Body of pancreas (tissue), 4 donors: ENCODE data around the gene RNASEH2B. TPM values are rescaled to one million over a fixed set of nuclear protein-coding genes. Genes with fewer than 3 reads are reported as not detected.

ENCODE experiments used
- ATAC-seq: fragments of 150-250 bp; one replicate; pipeline ENCODE4 v1.9.1; 2016
- DNase-seq, 4 donors: peaks; one replicate each; pipeline ENCODE4 v3.0.0-alpha.2; 2019
- H3K27ac ChIP-seq, 4 donors: fragments of 200-600 bp; sonication (generic); 1 replicate in 3 of 4; 2 replicates in 1 of 4; pipeline versions ENCODE4 v1.5.1 to v1.6.1; 2016 to 2019; ENCODE audit warnings: mild to moderate bottlenecking in 1 of 4, mixed read lengths in 1 of 4, moderate library complexity in 1 of 4
- H3K27me3 ChIP-seq, 2 donors: fragments of 200-600 bp; sonication (generic); one replicate each; pipeline ENCODE4 v1.6.0; 2016; ENCODE audit warnings: mild to moderate bottlenecking in 1 of 2
- H3K36me3 ChIP-seq, 2 donors: fragments of 200-600 bp; sonication (generic); replicated peaks in 1 of 2; 2 replicates each; pipeline ENCODE4 v1.5.1; 2016; ENCODE audit warnings: low read depth in 2 of 2; ENCODE audit not compliant: insufficient read depth in 1 of 2
- H3K4me1 ChIP-seq: fragments of 200-600 bp; sonication (generic); one replicate; pipeline ENCODE4 v1.6.0; 2016
- H3K4me3 ChIP-seq, 2 donors: fragments of 200-600 bp; sonication (generic); 1 replicate in 1 of 2; 2 replicates in 1 of 2; pipeline ENCODE4 v1.5.1; 2016 to 2019
- H3K9me3 ChIP-seq, 3 donors: fragments of 200-600 bp; sonication (generic); 1 replicate in 2 of 3; 2 replicates in 1 of 3; pipeline ENCODE4 v1.5.1; 2016
- CTCF ChIP-seq, 7 experiments: fragments of 450-650 bp in 4 of 7; fragments of 200-600 bp in 3 of 7; sonication (generic) in 3 of 7; IDR thresholded peaks; one replicate each; pipeline ENCODE4 v1.5.1; 2016 to 2019; ENCODE audit warnings: antibody characterized with exemption in 7 of 7
- POLR2A ChIP-seq, 3 donors: fragments of 450-650 bp; IDR thresholded peaks; one replicate each; pipeline ENCODE4 v1.6.1; 2016; ENCODE audit warnings: antibody characterized with exemption in 3 of 3, mild to moderate bottlenecking in 2 of 3
- WGBS, 2 donors: methylation state at CpG; one replicate each; pipeline ENCODE4 v1.1.5; 2017; 5-methylcytosine and 5-hydroxymethylcytosine counted together
- intact Hi-C: fragments of 100-400 bp; cut with DNase I; formaldehyde crosslinking; loops from one replicate; pipeline ENCODE4 v1.15.1; 2023
- total RNA-seq, 2 donors: library from RNA; depleted of rRNA; stranded (reverse); fragments of >200 nt; gene quantifications; one replicate each; pipeline ENCODE4 v1.1.0, GENCODE V29; 2016

RNASEH2B gene
- total RNA-seq, 2 donors from 2014 or later, result 17.1 to 34.2 TPM

DNA sequence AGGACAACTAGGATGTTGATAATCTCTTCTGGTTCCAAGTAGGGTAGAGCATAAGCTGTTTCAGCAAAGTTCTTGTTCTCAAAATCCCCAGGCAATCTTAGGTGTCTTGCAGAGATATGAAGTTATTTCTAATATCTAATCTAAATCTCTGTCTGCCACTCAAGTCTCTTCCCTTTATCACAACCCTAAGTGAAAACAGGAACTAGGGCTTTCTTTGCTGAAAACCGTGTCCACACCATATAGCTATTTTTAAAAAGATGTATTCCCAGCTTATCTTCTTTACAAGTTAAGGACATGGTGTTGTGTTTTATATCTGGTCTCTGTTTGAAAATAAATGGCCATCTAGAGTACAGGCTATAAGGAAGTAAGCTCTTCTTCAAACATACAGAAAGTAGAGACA is 11.3 kb upstream of the RNASEH2B start:
- H3K9me3 ChIP-seq, result no peaks in the 10 kb centered on the region
- DNase-seq, result no peak
- no peak overlapping the region for H3K27ac ChIP-seq
- no peaks in the 10 kb centered on the region for H3K4me1 ChIP-seq
- 46 to 58% methylated on average over 1 of the region's 1 CpG for WGBS, 2 donors
- no peak for ATAC-seq
- H3K27me3 ChIP-seq, result no peaks in the 10 kb centered on the region
- no peak overlapping the region for H3K4me3 ChIP-seq
- TF ChIP-seq POLR2A (IDR thresholded peaks at IDR 0.05) (no peak), CTCF (IDR thresholded peaks at IDR 0.05) (no peak)
- intact Hi-C loops, result no loop called here
- H3K36me3 ChIP-seq, result no peaks in the 10 kb centered on the region

DNA sequence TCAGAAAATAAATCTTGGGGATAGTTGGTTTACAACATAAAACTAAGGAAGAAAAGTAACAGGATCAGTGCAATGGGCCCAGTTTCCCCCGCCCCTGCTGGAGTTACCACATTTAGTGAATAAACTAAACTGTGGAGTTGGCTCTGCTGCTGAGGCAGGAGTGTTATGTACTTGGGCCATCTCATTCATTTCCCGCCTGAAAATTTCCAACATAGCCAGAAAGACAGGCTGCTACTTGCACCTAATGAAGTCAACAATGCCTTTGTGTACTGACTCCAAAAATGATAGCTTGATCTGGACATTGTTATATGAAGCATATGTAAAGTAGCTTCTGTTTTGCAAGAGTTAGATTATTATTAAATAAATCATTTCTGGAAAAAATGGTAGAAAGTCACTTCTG is 7.9 kb upstream of the RNASEH2B start:
- intact Hi-C loops, result no loop called here
- H3K36me3 ChIP-seq, result no peaks in the 10 kb centered on the region
- no peak overlapping the region for H3K27ac ChIP-seq
- ATAC-seq, result no peak
- WGBS, 2 donors, result 86 to 91% methylated on average over 2 of the region's 2 CpGs
- no peaks in the 10 kb centered on the region for H3K9me3 ChIP-seq
- H3K27me3 ChIP-seq, result no peaks in the 10 kb centered on the region
- no peak for DNase-seq
- TF ChIP-seq POLR2A (IDR thresholded peaks at IDR 0.05), result no peak
- no peak for TF ChIP-seq CTCF (IDR thresholded peaks at IDR 0.05)
- no peak overlapping the region for H3K4me3 ChIP-seq
- no peaks in the 10 kb centered on the region for H3K4me1 ChIP-seq

- intact Hi-C loops, result no loop called here
- Histone ChIP-seq H3K9me3 (no peaks in the 10 kb centered on the region), H3K36me3 (no peaks in the 10 kb centered on the region), H3K27ac (no peak overlapping the region), H3K4me1 (no peaks in the 10 kb centered on the region), H3K4me3 (no peak overlapping the region), H3K27me3 (no peaks in the 10 kb centered on the region)
- TF ChIP-seq CTCF (IDR thresholded peaks at IDR 0.05), result no peak
- no peak for TF ChIP-seq POLR2A (IDR thresholded peaks at IDR 0.05)
- ATAC-seq (no peak), DNase-seq (no peak)
- 42 to 56% methylated on average over 4 of the region's 4 CpGs for WGBS, 2 donors
Measured at GRCh38 chr13:50905256-50905655, 4.3 kb upstream of the RNASEH2B start.

DNA sequence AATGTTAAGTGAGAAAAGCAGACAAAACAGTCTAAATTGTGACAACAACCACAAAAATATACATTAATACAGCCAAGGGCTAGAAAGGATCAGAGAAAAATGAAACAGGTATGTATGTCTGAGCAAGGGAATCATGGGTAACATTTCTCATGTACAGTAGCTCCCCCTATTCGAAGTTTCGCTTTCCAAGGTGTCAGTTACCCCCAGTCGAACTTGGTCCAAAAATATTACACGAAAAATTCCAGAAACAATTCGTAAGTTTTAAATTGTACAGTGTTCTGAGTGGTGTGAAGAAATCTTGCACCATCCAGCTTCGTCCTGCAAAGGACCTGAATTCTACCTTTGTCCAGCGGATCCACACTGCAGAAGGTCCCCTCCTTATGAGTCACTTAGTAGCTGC is 1.8 kb upstream of the RNASEH2B start:
- Histone ChIP-seq H3K4me1 (peaks cover 21% of the 10 kb centered on the region), H3K4me3 (no peak overlapping the region), H3K27ac (no peak overlapping the region), H3K27me3 (no peaks in the 10 kb centered on the region), H3K9me3 (no peaks in the 10 kb centered on the region), H3K36me3 (no peaks in the 10 kb centered on the region)
- ATAC-seq (no peak), DNase-seq (no peak)
- TF ChIP-seq POLR2A (IDR thresholded peaks at IDR 0.05), result no peak
- TF ChIP-seq CTCF (IDR thresholded peaks at IDR 0.05), result no peak
- 83 to 86% methylated on average over 7 of the region's 7 CpGs for WGBS, 2 donors
- intact Hi-C loops, result no loop called here

- no peaks in the 10 kb centered on the region for H3K36me3 ChIP-seq
- no peaks in the 10 kb centered on the region for H3K9me3 ChIP-seq
- H3K4me3 ChIP-seq, result no peak overlapping the region
- H3K4me1 ChIP-seq, result peaks cover 21% of the 10 kb centered on the region
- H3K27me3 ChIP-seq, result no peaks in the 10 kb centered on the region
- no peak overlapping the region for H3K27ac ChIP-seq
- TF ChIP-seq CTCF (IDR thresholded peaks at IDR 0.05), result no peak
- TF ChIP-seq POLR2A (IDR thresholded peaks at IDR 0.05), result no peak
- ATAC-seq (no peak), DNase-seq (no peak)
- 77 to 78% methylated on average over 4 of the region's 4 CpGs for WGBS, 2 donors
- intact Hi-C loops, result no loop called here
Measured at GRCh38 chr13:50908371-50908770, 1.2 kb upstream of the RNASEH2B start.
